ENCODE data around the gene EPHA5. TPM values are rescaled to one million over a fixed set of nuclear protein-coding genes. Genes with fewer than 3 reads are reported as not detected.

EPHA5 gene
- total and polyA plus RNA-seq, 9 of the 15 experiments (the other 6 are each of a cell fraction or from before 2014, with no cell fraction given): 0.04 TPM; not detected in 8

DNA sequence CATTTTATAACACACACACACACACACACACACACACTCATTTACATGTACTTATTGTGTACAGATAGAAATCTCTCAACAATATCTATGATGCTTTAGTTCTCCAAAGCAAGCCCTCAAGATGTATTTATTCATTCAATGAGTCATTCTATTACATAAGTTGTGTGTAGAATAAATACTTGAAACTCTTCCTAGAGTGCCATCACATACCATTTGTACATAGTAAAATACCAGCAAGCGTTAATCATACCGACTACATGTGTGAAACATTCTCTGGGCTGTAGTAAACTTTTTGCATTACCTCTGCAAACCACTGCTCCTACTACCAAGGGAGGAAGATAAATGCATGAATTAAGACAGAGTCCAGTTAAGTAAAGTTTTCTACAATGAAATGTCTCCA, 70.9 kb downstream of the EPHA5 start:
- H3K79me2 ChIP-seq (ENCODE audit: control insufficient read depth, insufficient read depth, low read length): no peaks in the 10 kb centered on the region
- no peak overlapping the region for H3K27ac ChIP-seq (ENCODE audit: extremely low read depth, low read depth, low read length)
- TF ChIP-seq, protein P1, sequence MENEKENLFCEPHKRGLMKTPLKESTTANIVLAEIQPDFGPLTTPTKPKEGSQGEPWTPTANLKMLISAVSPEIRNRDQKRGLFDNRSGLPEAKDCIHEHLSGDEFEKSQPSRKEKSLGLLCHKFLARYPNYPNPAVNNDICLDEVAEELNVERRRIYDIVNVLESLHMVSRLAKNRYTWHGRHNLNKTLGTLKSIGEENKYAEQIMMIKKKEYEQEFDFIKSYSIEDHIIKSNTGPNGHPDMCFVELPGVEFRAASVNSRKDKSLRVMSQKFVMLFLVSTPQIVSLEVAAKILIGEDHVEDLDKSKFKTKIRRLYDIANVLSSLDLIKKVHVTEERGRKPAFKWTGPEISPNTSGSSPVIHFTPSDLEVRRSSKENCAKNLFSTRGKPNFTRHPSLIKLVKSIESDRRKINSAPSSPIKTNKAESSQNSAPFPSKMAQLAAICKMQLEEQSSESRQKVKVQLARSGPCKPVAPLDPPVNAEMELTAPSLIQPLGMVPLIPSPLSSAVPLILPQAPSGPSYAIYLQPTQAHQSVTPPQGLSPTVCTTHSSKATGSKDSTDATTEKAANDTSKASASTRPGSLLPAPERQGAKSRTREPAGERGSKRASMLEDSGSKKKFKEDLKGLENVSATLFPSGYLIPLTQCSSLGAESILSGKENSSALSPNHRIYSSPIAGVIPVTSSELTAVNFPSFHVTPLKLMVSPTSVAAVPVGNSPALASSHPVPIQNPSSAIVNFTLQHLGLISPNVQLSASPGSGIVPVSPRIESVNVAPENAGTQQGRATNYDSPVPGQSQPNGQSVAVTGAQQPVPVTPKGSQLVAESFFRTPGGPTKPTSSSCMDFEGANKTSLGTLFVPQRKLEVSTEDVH (IDR thresholded peaks at IDR 0.05; ENCODE audit: low read depth, partially characterized antibody): no peak
- TF ChIP-seq GTF2E2 (tag; IDR thresholded peaks at IDR 0.05) (no peak), CREM (IDR thresholded peaks at IDR 0.05; ENCODE audit: low read depth) (no peak), IFI16 (CRISPR knock-in tag; IDR thresholded peaks at IDR 0.05) (no peak), ZNF347 (CRISPR knock-in tag; IDR thresholded peaks at IDR 0.05; ENCODE audit: low read depth) (no peak), POLR2G (IDR thresholded peaks at IDR 0.05; ENCODE audit: low read depth, low read length) (no peak), ZNF165 (CRISPR knock-in tag; IDR thresholded peaks at IDR 0.05; ENCODE audit: borderline replicate concordance) (no peak)
- TF ChIP-seq, protein P2, sequence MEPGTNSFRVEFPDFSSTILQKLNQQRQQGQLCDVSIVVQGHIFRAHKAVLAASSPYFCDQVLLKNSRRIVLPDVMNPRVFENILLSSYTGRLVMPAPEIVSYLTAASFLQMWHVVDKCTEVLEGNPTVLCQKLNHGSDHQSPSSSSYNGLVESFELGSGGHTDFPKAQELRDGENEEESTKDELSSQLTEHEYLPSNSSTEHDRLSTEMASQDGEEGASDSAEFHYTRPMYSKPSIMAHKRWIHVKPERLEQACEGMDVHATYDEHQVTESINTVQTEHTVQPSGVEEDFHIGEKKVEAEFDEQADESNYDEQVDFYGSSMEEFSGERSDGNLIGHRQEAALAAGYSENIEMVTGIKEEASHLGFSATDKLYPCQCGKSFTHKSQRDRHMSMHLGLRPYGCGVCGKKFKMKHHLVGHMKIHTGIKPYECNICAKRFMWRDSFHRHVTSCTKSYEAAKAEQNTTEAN (CRISPR knock-in tag; IDR thresholded peaks at IDR 0.05): no peak
- POLR2A ChIA-PET: no interaction called here
- no peaks in the 10 kb centered on the region for H3K9me3 ChIP-seq (replicated peaks; ENCODE audit: control insufficient read depth, insufficient read depth, low read depth, low read length)
- intact Hi-C loops (cut with micrococcal nuclease): no loop called here
- H3K36me3 ChIP-seq (ENCODE audit: control insufficient read depth, insufficient read depth, low read length): no peaks in the 10 kb centered on the region
- H3K4me3 ChIP-seq: no peak overlapping the region
- CTCF ChIA-PET (ENCODE audit: low intra/inter-chr PET ratio): no interaction called here
- no peaks in the 10 kb centered on the region for H3K27me3 ChIP-seq (ENCODE audit: control insufficient read depth in 2 of 2, insufficient read depth in 2 of 2, low read length in 2 of 2)
- H4K20me1 ChIP-seq (replicated peaks; ENCODE audit: control insufficient read depth, insufficient read depth, low read length): no peaks in the 10 kb centered on the region
- in situ Hi-C loops (cut with MboI): no loop called here
- no peak for FAIRE-seq
- no peak for ATAC-seq
- H3K4me2 ChIP-seq (ENCODE audit: insufficient read depth, low read length): no peak overlapping the region
- H3K4me1 ChIP-seq (replicated peaks in 1 of 2; ENCODE audit: control insufficient read depth in 2 of 2, insufficient read depth in 2 of 2, low read length in 2 of 2): no peaks in the 10 kb centered on the region
- H2AFZ ChIP-seq (ENCODE audit: low read depth, low read length): no peak overlapping the region
- no TSS peak for BruUV-seq (replicated peaks)
- no peak overlapping the region for H3K9ac ChIP-seq (ENCODE audit: insufficient read depth in 1 of 2, low read depth in 2 of 2, low read length in 2 of 2)
- DNase-seq (ENCODE audit: extremely low read depth in 1 of 4, low spot score in 3 of 4): no peak
- 3% methylated on average over 2 of the region's 2 CpGs for whole genome bisulfite sequencing (ENCODE audit: insufficient coverage, low coverage, missing lambda C conversion rate)
- H3K9me1 ChIP-seq (ENCODE audit: control insufficient read depth, insufficient read depth, low read length): no peaks in the 10 kb centered on the region

Data from K562 (cell line).